HG02840 (cell line): Measurements from ENCODE around the gene TM4SF20.
"Not testable (repeated sequence)": the region's sequence is repeated elsewhere in the genome, so short reads cannot be mapped to it uniquely, and the experiment has no call there.

Source experiments
- ATAC-seq: cut with Tn5 transposase; IDR thresholded peaks from one replicate; pipeline ENCODE4 v1.9.1; 2021; ENCODE audit warnings: mild to moderate bottlenecking, moderate library complexity, moderate number of reproducible peaks; ENCODE audit not compliant: unreplicated experiment, low FRiP score

Gene TM4SF20

DNA sequence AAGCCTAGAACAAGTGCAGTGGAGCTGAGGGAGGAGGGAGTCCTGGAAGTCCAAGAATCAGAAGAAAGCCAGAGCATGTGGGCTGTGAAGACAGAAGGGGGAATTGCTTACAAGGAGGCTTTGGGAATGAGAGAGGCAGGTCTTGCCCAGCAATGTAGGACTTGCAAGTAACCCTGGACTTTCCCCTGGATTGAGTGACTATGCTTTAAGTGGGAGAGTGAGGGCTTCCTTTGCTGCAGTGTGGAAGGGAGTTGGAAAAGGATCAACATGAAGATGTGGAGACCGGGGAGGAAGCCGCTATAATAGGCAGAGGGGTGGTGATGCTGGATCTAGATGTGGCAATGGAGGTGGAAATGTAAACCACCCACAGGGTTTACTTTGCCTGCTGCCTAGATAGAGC, 22.4 kb upstream of the TM4SF20 start:
- no peak for ATAC-seq

DNA sequence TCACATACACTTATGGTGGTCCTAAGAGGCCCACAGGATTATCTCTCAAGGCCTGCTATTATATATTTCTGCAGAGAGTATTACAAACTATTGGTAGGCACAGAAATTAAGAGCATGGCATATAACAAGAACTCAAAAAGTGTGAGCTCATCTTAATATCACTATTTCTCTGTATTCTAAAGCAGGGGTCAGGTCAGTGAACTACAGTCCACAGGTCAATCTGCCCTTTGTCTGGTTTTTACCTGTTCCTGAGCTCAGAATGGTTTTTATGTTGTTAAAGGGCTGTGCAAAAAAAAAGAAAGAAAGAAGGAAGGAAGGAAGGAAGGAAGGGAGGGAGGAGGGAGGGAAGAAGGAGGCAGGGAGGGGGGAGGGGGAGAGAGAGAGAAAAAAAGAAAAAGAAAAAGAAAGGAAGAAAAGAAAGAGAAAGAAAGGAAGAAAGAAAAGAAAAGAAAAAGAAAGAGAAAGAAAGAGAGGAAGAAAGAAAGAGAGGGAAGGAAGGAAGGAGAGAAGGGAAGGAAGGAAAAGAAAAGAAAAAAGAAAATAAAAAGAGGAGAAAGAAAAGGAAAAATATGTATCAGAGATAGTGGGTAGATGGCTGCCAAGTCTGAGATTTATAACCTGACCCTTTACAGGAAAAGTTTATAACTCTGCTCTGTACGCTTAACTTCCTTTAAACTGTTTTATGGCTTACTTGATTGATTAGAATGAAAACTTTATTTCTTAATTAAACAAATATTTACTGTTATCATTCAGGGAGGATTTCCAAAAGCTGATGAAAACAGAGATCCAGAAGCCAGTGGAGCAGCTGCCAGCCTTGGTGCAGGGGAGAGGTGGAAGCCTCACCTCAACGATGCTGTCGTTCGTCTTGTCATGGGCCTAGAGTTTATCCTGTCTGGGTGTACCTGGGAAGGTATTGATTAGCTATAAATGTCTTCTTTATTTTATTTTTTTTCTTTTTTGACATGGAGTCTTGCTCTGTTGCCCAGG, 19.9 kb upstream of the TM4SF20 start:
- no peak for ATAC-seq

DNA sequence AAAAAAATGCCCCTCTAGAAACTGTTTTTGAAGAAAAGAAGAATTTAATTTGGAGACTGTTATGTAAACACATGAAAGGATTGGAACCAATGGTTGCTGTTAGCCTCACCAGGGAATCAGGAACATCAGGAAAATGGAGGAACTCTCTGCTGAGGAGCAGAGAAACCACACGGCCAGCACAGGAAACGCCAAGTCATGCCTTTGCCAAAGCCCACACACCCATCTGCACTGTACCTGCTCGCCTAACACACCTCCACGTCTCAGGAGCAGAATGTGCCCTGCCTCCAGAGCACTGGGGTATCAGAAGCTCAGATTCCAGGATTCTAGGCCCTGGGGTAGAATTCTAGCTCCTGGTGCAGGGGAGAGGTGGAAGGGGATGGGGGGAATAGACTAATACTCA, 18.5 kb upstream of the TM4SF20 start:
- no peak for ATAC-seq

DNA sequence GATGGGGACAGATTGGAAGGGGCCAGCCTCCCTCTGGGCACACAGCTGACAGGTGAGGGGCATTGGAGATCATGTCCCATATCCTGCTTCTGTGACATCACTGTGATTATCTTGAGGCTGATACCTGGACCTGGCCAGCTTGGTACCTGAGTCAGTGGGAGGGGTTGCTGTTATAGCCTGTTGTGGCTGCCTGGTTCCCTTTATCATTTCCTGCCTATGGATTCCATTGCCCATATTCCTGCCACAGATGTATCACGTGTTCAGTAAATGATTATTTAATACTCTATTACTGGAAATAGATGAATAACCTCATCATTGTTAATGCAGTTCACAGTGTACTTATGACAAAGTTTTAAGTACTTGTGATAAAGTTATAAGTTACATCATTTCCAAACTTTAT, 16.4 kb upstream of the TM4SF20 start:
- ATAC-seq = no peak

- ATAC-seq = no peak
Observed at GRCh38 chr2:227394401-227394800, 15.3 kb upstream of the TM4SF20 start.

DNA sequence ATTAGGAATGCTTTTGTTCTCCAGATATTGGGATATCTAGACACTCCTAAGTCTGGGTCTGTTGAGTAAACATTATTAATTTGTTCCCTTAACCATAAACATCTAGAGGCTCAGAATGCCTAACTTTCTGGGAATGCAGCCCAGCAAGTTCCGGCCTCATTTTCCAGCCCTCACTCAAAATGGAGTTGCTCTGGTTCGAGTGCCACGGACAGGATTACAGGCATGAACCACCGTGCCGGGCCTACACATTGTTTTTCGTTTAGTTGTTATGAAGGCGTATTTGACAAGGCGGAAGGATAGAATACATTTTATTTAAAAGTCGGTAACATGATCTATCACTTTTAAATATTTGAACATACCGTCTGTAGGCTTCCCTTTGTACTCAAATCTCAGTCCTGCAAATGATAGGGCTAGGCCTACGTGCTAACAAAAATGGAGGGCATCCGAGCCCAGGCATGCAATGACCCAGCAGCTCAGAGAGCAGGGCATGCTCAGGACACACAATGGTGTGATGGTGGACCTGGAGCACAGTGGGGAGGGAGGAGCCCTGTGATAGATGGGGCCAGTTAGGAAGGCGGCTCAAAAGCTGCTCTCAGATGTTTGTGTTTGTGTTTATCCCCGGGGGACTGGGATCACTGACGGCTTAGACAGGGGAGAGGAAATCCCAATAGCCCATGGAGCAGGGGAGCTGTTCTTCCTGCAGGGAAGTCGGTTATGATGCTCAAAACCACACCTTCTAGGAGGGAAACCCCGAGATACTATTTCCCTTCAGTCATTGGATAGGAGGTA, 11.6 kb upstream of the TM4SF20 start:
- ATAC-seq = no peak

- no peak for ATAC-seq
Observed at GRCh38 chr2:227389661-227390060, 10.6 kb upstream of the TM4SF20 start.

GRCh38 chr2:227389231-227389630, 10.1 kb upstream of the TM4SF20 start:
- ATAC-seq = no peak

DNA sequence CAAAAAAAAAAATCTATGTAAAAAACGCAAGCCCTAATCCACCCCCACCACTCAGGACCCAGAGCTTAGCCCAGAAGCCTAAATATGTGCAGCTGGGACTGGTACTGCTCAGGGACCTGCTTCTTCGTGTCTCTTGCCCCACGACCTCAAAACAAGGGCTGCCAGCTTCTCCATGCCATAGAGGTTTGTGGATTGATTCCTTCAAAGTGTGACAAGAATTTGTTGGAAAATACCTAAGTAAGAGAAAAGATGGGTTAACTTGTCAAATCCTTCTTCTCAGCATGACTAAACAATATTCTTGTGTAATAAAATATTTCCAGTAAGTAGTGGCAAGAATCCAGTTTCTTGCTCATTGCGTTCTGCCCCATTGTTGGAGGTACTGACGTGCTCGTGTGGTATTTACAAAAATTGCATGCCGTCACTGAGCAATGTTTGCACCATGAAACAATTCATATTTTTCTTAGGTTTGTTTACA, 9.5 kb upstream of the TM4SF20 start:
- ATAC-seq = no peak

DNA sequence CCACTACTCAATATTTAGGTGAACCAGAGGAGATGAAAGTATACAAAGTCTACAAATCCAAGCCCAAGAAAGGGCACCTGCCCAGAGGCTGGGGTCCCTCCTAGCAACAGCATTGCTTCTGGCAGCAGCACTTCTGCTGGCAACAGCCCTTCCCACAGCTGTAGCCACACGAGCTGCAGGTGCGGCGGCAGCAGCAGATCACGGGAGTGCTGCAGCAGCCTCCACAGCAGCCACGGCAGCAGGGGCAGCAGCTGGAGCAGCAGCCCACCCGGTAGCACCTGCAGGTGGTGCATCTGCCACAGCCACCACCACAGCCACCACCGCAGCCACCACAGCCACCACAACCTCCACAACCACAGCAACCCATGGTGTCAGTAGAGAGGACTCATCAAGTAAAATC, 8.5 kb upstream of the TM4SF20 start, which contains the start of gene SCYGR1:
Gene SCYGR1 (minus strand): TSS at position 367 of the 400 bp plus-strand sequence. CDS start 0 bp downstream, at position 367.
- ATAC-seq = not testable (repeated sequence)

- ATAC-seq = no peak
Observed at GRCh38 chr2:227386630-227387029, 7.5 kb upstream of the TM4SF20 start.

- ATAC-seq = no peak
Observed at GRCh38 chr2:227383686-227384085, 4.6 kb upstream of the TM4SF20 start.

DNA sequence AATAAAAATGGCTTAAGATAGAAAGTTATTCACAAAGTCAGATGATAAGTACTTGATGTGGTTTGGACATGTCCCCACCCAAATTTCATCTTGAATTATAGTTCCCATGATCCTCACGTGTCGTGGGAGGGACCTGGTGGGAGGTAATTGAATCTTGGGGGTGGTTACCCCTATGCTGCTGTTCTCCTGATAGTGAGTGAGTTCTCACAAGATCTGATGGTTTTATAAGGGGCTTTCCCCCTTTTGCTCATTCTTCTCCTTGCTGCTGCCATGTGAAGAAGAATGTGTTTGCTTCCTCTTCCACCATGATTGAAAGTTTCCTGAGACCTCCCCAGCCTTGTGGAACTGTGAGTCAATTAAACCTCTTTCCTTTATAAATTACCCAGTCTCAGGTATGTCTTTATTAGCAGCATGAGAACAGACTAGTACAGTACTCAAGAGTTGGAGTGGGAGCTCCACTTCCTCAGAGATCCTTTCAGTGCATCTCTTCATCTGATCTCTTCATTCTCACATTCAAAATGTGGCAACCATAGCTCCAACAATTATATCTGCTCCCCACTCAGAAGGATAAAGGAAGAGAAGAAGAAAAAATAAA, 3.2 kb upstream of the TM4SF20 start:
- not testable (repeated sequence) for ATAC-seq

GRCh38 chr2:227378371-227378782, 729 bp downstream of the TM4SF20 start:
- ATAC-seq = no peak

GRCh38 chr2:227377467-227378351, 1.4 kb downstream of the TM4SF20 start:
- no peak for ATAC-seq

DNA sequence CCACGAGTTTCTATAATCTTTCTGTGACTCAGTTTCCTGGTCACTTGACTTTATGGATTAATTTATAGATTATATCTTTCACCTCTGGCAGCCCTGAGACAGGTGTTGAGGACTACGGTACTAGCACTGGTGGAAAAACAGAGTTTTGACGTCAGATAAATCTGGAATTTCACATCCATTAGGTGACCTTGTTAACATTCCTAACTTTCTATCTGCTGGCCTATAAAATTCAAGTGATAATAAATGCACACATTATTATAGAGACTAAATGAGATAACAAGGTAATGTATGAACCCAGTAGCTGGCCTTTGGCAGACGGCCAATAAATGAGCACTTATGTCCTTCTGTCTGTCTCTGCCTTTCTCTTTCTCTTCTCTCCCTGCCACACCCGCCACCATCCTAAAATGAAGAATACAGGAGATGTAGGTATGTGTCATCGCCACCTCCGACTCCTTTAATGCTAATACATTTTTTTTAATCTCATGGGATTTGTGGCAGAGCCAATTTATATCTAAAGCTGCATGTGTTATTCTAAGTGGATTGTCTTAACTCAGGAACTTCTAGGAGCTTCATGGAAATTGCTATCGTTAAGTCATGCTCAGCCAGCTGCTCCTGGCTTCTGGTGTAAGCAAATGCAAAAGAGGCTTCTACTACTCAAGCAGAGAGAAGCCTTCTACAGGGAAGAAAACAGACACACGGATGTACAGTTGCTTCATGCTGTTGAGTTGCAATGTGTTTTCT, 2.3 kb downstream of the TM4SF20 start:
- ATAC-seq = no peak

DNA sequence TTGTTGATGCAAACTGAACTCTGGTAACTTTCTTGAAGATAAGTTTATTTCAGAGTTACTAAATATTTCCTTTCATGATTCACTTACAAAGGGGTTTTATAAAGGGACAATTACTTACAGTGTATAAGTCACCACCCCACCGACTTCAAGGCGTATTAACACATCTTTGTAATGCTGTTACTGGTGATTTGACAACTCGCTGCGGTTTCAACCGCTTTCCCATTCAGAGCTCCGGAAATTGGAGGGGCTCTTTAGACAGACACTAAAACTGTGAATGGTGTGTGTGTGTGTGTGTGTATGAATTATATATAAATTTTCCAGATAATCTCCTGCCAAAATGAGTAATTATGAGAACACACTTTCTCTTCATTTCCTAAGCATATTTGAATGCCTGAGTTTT, 4.9 kb downstream of the TM4SF20 start:
- no peak for ATAC-seq

DNA sequence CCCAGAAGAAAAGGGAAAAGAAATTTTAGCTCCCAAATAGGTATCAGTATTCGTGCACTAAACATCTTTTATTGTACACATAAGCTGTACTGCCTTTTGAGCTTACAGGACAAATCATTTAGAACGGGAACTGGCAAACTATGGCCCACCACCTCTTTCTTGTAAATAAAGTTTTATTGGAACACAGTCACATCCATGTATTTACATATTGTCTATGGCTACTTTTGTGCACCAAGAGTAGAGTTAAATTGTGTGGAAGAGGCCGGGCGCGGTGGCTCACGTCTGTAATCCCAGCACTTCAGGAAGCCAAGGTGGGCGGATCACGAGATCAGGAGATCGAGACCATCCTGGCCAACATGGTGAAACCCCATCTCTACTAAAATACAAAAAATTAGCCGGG, 5.7 kb downstream of the TM4SF20 start:
- no peak for ATAC-seq

DNA sequence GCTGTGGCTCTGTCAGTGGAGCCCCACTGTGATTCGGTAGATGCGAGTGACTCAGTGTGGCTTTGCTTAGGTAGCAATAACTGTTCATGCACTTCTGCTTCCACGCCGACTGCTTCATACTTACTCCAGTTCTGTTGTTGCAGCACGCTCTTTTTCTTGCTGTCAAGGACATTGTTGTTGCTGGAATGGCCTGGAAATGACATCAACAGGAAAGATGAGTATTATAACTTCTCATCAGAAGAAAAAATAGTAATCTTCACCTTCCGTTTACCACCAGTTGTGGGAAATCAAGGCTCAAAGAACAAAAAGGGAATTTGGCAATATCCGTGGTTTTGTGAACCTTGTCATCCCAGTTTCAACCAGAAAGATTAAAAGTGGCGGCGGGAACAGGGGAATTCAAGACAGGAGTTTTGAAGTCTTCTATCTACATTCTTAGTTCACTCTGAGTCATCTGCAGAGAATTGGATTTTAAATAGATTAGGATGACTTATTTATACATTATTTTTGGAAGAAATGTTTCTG, 8.3 kb downstream of the TM4SF20 start:
- no peak for ATAC-seq
